ENCODE results near the gene AVPR2. TPM values are rescaled to one million over a fixed set of nuclear protein-coding genes. Genes with fewer than 3 reads are reported as not detected.

Gene AVPR2
- total RNA-seq, 4 donors from 2014 or later: 2.1 to 9.3 (median 5.7) TPM

GRCh38 chrX:153882557-153882956 lies 21.9 kb upstream of the AVPR2 start:
- 20 to 40% methylated on average over 1 to 7 of the region's 7 CpGs for WGBS, 2 donors
- Histone ChIP-seq H3K27me3 (peaks cover 0 to 94% of the 10 kb centered on the region in 2 donors), H3K27ac (peak overlapping the region in 2 of 4 donors; percentile 36 to 80), H3K36me3 (no peaks in the 10 kb centered on the region), H3K4me1 (peaks cover 0 to 13% (median 5%) of the 10 kb centered on the region in 4 donors), H3K9me3 (no peaks in the 10 kb centered on the region), H3K4me3 (no peak overlapping the region)
- no peak for DNase-seq (ENCODE audit: low spot score in 2 of 2)
- TF ChIP-seq, protein P1, sequence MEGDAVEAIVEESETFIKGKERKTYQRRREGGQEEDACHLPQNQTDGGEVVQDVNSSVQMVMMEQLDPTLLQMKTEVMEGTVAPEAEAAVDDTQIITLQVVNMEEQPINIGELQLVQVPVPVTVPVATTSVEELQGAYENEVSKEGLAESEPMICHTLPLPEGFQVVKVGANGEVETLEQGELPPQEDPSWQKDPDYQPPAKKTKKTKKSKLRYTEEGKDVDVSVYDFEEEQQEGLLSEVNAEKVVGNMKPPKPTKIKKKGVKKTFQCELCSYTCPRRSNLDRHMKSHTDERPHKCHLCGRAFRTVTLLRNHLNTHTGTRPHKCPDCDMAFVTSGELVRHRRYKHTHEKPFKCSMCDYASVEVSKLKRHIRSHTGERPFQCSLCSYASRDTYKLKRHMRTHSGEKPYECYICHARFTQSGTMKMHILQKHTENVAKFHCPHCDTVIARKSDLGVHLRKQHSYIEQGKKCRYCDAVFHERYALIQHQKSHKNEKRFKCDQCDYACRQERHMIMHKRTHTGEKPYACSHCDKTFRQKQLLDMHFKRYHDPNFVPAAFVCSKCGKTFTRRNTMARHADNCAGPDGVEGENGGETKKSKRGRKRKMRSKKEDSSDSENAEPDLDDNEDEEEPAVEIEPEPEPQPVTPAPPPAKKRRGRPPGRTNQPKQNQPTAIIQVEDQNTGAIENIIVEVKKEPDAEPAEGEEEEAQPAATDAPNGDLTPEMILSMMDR (IDR thresholded peaks at IDR 0.05): no peak
- TF ChIP-seq EP300 (IDR thresholded peaks at IDR 0.05): no peak

GRCh38 chrX:153883163-153883843 lies 21.2 kb upstream of the AVPR2 start:
- H3K27ac ChIP-seq: peak overlapping the region in 2 of 4 donors; percentile 36 to 80

DNA sequence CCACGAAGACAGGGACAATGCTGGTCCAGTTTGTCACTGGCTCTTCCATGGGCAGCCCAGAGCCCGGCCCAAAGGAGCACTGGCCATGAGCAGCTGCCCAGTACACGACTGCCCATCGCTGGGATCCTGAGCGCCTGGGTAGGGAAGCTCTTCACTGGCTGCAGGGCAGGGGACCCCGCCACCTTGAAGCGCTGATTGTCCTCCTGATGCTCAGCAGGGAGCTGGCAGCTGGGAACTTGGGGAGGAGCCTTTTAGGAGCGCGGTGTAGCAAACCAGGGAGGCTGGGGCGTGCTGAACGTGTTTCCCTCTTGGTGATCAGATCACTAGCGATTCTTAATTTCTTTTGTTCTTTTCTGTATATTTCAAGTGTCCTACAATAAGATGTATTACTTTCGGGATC lies 20.3 kb upstream of the AVPR2 start:
- Histone ChIP-seq H3K27ac (peak overlapping the region in 1 of 4 donors; percentile 80), H3K27me3 (peaks cover 0 to 90% of the 10 kb centered on the region in 2 donors), H3K9me3 (no peaks in the 10 kb centered on the region), H3K4me1 (peaks cover 0 to 10% (median 5%) of the 10 kb centered on the region in 4 donors), H3K4me3 (peak overlapping the region in 1 of 4 donors; percentile 49), H3K36me3 (no peaks in the 10 kb centered on the region)
- TF ChIP-seq POLR2A (IDR thresholded peaks at IDR 0.05) (no peak), EP300 (IDR thresholded peaks at IDR 0.05) (no peak)
- TF ChIP-seq, protein P1 (IDR thresholded peaks at IDR 0.05): no peak
- WGBS, 2 donors: 44 to 58% methylated on average over 13 of the region's 13 CpGs
- DNase-seq (ENCODE audit: low spot score in 2 of 2): no peak

More at GRCh38 chrX:153883163-153883843, 21.2 kb upstream of the AVPR2 start:
- Histone ChIP-seq H3K9me3 (no peaks in the 10 kb centered on the region), H3K27me3 (peaks cover 0 to 92% of the 10 kb centered on the region in 2 donors), H3K4me1 (peaks cover 0 to 13% (median 5%) of the 10 kb centered on the region in 4 donors), H3K36me3 (no peaks in the 10 kb centered on the region), H3K4me3 (peak overlapping the region in 1 of 4 donors; percentile 49)
- 61 to 68% methylated on average over 7 to 11 of the region's 13 CpGs for WGBS, 2 donors
- TF ChIP-seq, protein P1 (IDR thresholded peaks at IDR 0.05): no peak
- no peak for DNase-seq (ENCODE audit: low spot score in 2 of 2)

- peak overlapping the region in 2 of 4 donors; percentile 60 to 80 for H3K27ac ChIP-seq
- peak overlapping the region in 3 of 4 donors; percentile 9 to 49 (median 24) for H3K4me3 ChIP-seq
- no peak for DNase-seq (ENCODE audit: low spot score in 2 of 2)
- WGBS, 2 donors: 0 to 59% methylated on average over 1 to 6 of the region's 6 CpGs
- peaks cover 0 to 10% (median 3%) of the 10 kb centered on the region in 4 donors for H3K4me1 ChIP-seq
- no peaks in the 10 kb centered on the region for H3K9me3 ChIP-seq
- H3K27me3 ChIP-seq: peaks cover 0 to 85% of the 10 kb centered on the region in 2 donors
- no peaks in the 10 kb centered on the region for H3K36me3 ChIP-seq
- TF ChIP-seq, protein P1 (IDR thresholded peaks at IDR 0.05): no peak
- TF ChIP-seq EP300 (IDR thresholded peaks at IDR 0.05) (no peak), POLR2A (IDR thresholded peaks at IDR 0.05) (no peak)
Observed at GRCh38 chrX:153884590-153884989, 19.9 kb upstream of the AVPR2 start.

GRCh38 chrX:153885208-153885787 lies 19.2 kb upstream of the AVPR2 start:
- H3K36me3 ChIP-seq: no peaks in the 10 kb centered on the region
- peaks cover 0 to 10% (median 3%) of the 10 kb centered on the region in 4 donors for H3K4me1 ChIP-seq
- 6 to 22% methylated on average over 3 to 31 of the region's 32 CpGs for WGBS, 2 donors
- DNase-seq (ENCODE audit: low spot score in 2 of 2): no peak
- no peaks in the 10 kb centered on the region for H3K9me3 ChIP-seq
- peak overlapping the region; percentile 9 to 49 (median 24) for H3K4me3 ChIP-seq
- TF ChIP-seq EP300 (IDR thresholded peaks at IDR 0.05) (no peak), POLR2A (IDR thresholded peaks at IDR 0.05) (no peak)
- TF ChIP-seq, protein P1 (IDR thresholded peaks at IDR 0.05): no peak
- H3K27ac ChIP-seq: peak overlapping the region in 2 of 4 donors; percentile 60 to 80
- peaks cover 0 to 81% of the 10 kb centered on the region in 2 donors for H3K27me3 ChIP-seq
